ENCODE data around the gene UBE3D.
"Not testable (repeated sequence)": the region's sequence is repeated elsewhere in the genome, so short reads cannot be mapped to it uniquely, and the experiment has no call there.

The UBE3D gene

DNA sequence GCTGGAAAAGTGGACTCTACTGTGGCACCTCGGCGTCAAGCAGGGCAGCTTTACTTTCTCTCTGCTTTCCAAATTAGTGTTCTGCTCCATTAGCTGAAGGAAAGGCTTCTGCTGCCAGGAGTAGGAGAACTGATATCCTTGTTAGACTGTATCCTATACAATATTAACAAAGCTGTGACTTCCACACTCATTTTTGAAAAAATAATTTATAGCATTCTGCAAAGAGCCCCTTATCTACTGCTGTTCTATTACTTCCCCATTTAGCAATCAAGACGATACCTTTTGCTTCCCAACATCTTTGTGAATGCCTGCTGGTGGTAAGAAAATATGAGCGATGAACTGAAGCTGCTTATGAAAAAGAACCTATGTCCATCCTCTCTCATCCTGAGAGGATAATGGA is 151.1 kb downstream of the UBE3D start:
- DNase-seq (ENCODE audit: low read depth in 2 of 2): no peak

GRCh38 chr6:82910820-82911219 is 154.8 kb downstream of the UBE3D start:
- DNase-seq (ENCODE audit: low read depth in 2 of 2): no peak

DNA sequence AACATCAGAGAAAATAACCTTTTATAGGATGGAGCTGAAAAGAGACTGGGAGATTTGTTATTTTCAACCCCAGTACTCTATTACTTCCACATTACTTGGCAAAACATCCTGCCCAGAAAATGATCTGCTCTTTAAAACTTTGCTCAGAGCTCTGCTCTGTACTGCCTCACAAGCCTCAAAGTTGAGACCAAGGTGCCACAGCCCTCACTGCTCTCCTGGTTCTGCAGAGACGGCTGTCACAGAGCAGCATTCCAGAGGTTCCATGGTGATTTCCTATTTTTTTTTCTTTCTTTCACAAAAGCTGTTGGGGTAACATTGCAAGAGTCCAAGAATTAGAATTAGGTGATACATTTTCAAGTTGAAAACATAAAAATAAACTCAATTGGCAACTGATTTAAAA is 155.2 kb downstream of the UBE3D start:
- DNase-seq (ENCODE audit: low read depth in 2 of 2): no peak

DNA sequence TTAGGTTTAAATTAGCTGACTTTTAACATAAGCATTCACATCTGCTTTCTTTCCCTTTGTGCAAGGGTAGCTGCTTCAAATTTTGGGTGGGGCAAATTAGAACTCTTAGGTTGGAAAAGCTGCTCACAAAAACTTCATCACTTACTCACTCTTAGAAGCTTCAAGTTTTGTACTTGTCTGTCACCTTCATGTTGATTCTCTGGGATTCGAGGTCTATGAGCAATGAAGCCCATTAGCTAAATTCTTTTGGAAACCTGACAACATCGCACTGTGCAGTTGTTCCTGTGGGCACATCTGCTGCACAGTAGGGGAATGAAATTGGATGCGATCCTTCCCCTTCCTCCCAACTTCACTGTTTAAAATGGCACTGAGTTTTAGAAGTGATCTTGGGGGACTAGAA is 156.1 kb downstream of the UBE3D start:
- no peak for DNase-seq (ENCODE audit: low read depth in 2 of 2)

GRCh38 chr6:82908661-82909060 is 157.0 kb downstream of the UBE3D start:
- no peak for DNase-seq (ENCODE audit: low read depth in 2 of 2)

DNA sequence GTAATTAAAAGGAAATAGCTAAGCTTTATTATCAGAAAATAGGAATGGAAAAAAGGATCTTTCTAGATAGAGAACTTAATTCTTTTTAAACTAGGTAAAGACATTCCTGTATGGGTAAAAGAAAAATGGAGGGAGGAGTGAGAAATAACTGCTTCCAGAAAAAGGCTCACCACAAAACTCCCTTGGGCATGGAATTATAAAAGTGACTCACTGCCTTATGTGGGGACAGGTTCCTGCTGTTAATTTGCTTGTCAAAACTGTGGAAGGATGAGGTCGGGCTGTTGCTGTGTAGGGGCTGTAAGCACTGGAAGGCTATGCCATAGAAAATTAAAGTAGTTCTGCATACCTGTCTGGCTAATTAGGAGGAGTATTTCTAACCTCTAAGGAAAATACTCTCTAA is 158.7 kb downstream of the UBE3D start:
- DNase-seq (ENCODE audit: low read depth in 2 of 2): no peak

GRCh38 chr6:82906489-82906888 is 159.2 kb downstream of the UBE3D start:
- no peak for DNase-seq (ENCODE audit: low read depth in 2 of 2)

DNA sequence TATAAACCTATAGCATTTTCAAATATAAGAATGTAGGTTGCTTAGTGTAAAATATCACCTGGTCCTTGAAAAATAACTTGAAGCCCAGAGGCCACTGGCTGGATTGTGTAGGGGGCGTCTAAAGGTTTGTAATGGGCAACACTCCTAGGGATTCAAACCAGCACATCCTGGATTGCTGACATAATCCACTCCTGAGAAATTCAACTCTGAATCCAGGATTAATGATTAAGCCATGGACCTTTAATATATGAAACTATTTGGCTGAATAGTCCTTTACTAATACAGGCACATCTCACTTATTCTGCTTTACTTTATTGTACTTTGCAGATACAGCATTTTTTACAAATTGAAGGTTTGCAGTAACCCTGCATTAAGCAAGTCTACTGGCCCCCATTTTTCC is 160.8 kb downstream of the UBE3D start:
- no peak for DNase-seq (ENCODE audit: low read depth in 2 of 2)

GRCh38 chr6:82904257-82904656 is 161.4 kb downstream of the UBE3D start:
- DNase-seq (ENCODE audit: low read depth in 2 of 2): no peak

DNA sequence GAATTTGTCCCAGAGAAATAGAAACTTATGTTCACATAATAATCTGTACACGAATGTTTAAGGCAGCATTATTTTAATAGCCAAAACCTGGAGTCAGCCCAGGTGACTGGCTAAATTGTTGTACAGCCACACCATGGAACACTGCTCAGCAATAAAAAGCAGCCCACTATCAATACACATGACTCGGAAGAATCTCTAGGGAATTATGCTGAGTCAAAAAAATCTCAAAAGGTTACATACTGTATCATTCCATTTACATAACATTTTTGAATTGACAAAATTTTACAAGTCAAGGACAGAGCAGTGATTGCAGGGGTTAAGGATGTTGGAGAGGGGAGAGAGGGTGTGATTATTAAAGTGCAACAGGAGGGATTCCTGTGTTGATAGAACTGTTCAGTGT is 163.4 kb downstream of the UBE3D start:
- no peak for DNase-seq (ENCODE audit: low read depth in 2 of 2)

- no peak for DNase-seq (ENCODE audit: low read depth in 2 of 2)
These were observed 170.9 kb downstream of the UBE3D start for GRCh38 chr6:82894653-82895259.

GRCh38 chr6:82893889-82894652 is 171.6 kb downstream of the UBE3D start:
- no peak for DNase-seq (ENCODE audit: low read depth in 2 of 2)

DNA sequence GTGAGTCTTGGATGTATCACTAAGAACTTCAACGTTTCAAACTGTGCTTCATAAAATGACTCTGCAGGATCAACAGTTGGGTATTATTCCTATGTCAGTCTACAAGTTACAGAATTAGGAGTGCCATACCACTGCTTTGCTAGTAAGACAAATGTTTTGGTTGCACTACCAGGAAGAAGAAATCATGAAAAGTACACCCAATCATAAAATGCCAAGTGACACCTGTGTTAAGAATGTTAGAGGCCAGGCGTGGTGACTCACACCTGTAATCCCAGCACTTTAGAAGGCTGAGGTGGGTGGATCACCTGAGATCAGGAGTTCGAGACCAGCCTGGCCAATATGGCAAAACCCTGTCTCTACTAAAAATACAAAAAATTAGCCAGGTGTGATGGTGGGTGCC is 174.1 kb downstream of the UBE3D start:
- not testable (repeated sequence) for DNase-seq (ENCODE audit: low read depth in 2 of 2)

DNA sequence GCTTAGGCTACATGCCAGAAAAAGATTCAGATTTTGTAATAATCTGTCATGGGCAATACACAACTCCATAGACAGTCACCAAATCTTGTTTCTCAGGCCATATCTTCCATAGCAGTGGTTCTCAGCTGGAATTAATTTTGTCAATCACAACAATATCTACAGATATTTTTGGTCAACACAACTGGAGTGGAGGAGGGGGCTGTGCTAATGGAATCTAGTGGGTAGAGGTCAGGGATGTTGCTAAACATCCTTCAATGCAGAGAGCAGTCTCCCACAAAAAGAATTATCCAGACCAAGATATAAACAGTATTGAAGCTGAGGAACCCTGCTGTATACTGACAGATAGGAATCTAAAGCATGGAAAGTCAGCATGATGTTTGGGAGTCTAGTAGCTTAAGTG is 174.6 kb downstream of the UBE3D start:
- DNase-seq (ENCODE audit: low read depth in 2 of 2): no peak

- no peak for DNase-seq (ENCODE audit: low read depth in 2 of 2)
These were observed 175.4 kb downstream of the UBE3D start for GRCh38 chr6:82890240-82890639.

- no peak for DNase-seq (ENCODE audit: low read depth in 2 of 2)
These were observed 176.5 kb downstream of the UBE3D start for GRCh38 chr6:82889143-82889542.

DNA sequence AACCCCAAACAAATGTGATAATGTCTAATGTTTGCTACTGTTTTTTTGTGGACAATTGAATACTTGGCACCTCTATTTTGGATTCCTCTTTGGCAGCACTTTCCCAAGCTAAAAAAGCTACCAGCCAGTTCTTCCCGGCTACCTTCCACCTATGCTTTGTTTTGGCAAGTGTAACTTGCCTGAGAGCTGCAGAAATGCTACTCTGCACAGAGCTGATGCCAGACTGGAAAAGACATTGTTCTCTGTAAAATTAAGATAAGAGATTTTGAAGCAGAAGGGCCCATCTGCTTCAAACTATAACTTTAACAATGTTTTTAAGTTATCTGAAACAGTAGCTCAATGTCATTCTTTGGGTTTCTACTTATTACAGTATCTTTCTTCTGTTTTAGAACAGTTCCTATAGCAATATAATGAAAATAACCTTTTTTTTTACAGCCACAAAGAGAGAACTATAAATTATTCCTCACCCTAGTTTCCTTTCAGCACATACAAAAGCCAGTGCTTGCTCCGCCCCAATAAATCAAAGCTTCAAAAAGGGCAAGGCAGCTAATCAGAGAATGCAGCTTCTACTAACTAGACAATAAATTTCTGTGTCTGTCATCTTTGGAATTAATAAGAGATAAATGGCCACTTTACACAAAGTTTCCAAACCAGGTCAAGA is 183.1 kb downstream of the UBE3D start:
- no peak for DNase-seq (ENCODE audit: low read depth in 2 of 2)

DNA sequence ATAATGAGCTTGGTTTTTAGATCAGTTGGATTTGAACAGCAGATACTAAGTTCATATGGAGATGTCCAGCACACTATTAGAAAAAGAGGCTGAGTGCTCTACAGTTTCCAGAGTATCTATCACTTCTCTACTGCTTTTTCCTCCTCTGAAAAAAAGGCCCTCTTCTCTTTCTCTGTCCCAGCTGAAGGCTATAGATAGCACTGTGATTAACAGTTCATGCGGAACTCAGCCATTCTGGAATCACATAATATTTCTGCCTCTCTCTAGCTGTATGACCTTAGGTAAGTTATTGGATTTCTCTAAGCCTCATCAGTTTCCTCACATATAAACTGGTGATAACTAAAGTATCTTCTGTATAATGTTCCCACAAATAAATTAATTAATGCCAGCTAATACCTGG is 184.1 kb downstream of the UBE3D start:
- no peak for DNase-seq (ENCODE audit: low read depth in 2 of 2)

- DNase-seq (ENCODE audit: low read depth in 2 of 2): no peak
These were observed 186.8 kb downstream of the UBE3D start for GRCh38 chr6:82878812-82879211.

DNA sequence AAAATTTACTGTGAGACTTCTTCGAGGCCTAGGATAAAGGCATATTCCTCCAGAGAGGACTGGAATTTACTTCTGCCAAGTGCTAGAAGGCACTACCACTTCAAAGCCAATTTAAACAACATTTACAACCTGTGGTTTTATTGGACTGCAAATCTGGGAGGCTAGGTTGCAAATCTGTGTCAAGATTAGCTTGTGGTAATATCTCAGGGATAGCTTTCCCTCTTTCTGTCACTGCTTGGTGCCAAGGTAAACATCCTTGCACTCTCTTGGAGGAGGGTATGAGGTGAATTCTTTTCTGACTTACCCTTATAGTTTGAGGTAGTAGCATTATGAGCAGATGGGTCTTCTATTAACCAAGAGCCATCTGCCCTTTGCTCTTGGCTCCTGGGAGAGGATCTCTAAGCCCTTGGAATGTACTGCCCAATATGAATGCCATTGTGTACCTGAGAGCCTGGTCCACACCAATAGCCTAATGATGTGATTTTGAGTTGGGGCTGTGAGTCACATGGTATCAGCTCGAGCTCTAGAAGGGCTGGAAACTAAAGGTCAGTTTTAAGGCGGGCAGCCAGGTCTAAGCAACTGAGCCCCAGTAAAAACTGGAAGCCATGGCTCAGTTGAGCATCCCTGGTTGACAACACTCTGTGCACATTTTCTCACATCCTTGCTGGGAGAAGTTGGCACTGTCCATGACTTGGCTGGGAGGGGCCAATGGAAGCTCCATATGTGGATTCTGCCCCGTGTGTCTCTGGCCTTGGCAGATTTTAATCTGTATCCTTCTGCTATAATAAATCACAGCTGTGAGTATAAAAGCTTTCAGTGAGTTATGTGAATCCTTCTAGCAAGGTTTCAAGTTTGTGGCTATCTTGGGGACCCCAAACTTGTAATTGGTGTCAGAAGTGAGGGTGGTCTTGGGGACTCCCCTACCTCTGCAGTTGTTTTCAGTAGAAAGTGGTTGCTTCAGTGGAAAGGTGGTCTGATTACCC is 188.1 kb downstream of the UBE3D start:
- DNase-seq (ENCODE audit: low read depth in 2 of 2): no peak

- DNase-seq (ENCODE audit: low read depth in 2 of 2): no peak
These were observed 190.0 kb downstream of the UBE3D start for GRCh38 chr6:82875573-82876185.

GRCh38 chr6:82874867-82875266 is 190.8 kb downstream of the UBE3D start:
- no peak for DNase-seq (ENCODE audit: low read depth in 2 of 2)
